ENCODE measurements around the gene KLK5. TPM values are rescaled to one million over a fixed set of nuclear protein-coding genes. Genes with fewer than 3 reads are reported as not detected.

The KLK5 gene
- total and polyA plus RNA-seq, 2 donors (not counting 1 experiment from before 2014, with no cell fraction given) = not detected

GRCh38 chr19:50998061-50998460 lies 45.2 kb upstream of the KLK5 start:
- intact Hi-C loops (cut with micrococcal nuclease) = no loop called here
- Histone ChIP-seq H3K4me1 (ENCODE audit: control insufficient read depth in 2 of 2, insufficient read depth in 2 of 2, low read length in 2 of 2) (no peaks in the 10 kb centered on the region), H3K4me2 (replicated peaks; ENCODE audit: low read depth, low read length, poor library complexity, severe bottlenecking) (no peak overlapping the region), H3K4me3 (ENCODE audit: control extremely low read depth in 1 of 5, extremely low read depth in 1 of 5, insufficient read depth in 1 of 5, low read depth in 2 of 5, low read length in 4 of 5) (no peak overlapping the region), H3K36me3 (replicated peaks in 1 of 2; ENCODE audit: control extremely low read depth in 1 of 2, control insufficient read depth in 1 of 2, extremely low read depth in 1 of 2, insufficient read depth in 2 of 2, low read length in 1 of 2) (no peaks in the 10 kb centered on the region), H3K27me3 (replicated peaks in 1 of 4; ENCODE audit: control extremely low read depth in 1 of 4, control insufficient read depth in 3 of 4, insufficient read depth in 4 of 4, low read length in 3 of 4) (peaks cover 0 to 26% (median 2%) of the 10 kb centered on the region in 4 experiments), H3K79me2 (ENCODE audit: control insufficient read depth, insufficient read depth, low read length) (no peaks in the 10 kb centered on the region), H2AFZ (ENCODE audit: insufficient read depth, low read depth, low read length, poor library complexity, severe bottlenecking) (no peak overlapping the region), H3K27ac (ENCODE audit: low read length in 2 of 2) (no peak overlapping the region), H3K9ac (ENCODE audit: low read length) (no peak overlapping the region), H3K9me3 (ENCODE audit: control extremely low read depth in 1 of 3, control insufficient read depth in 2 of 3, insufficient read depth in 1 of 3, low read length in 2 of 3) (peaks cover 0 to 26% (median 3%) of the 10 kb centered on the region in 3 donors), H4K20me1 (ENCODE audit: control insufficient read depth, insufficient read depth, low read length, poor library complexity, severe bottlenecking) (no peaks in the 10 kb centered on the region)
- POLR2A ChIA-PET = no interaction called here
- DNase-seq (no peak), ATAC-seq (ENCODE audit: low read depth) (no peak)
- WGBS (ENCODE audit: insufficient coverage) = 63% methylated on average over 1 of the region's 5 CpGs
- TF ChIP-seq CTCF (IDR thresholded peaks at IDR 0.05) (no peak), EZH2 (IDR thresholded peaks at IDR 0.05; ENCODE audit: borderline replicate concordance, insufficient read depth, low read depth, low read length, poor library complexity, severe bottlenecking) (no peak)
- Mint-ChIP-seq H3K9me3 (ENCODE audit: insufficient read depth) (no peaks in the 10 kb centered on the region), H3K4me3 (no peak overlapping the region), H3K4me1 (no peaks in the 10 kb centered on the region), H3K27ac (no peak overlapping the region), H3K27me3 (peaks cover 27% of the 10 kb centered on the region)
- CTCF ChIA-PET = no interaction called here

GRCh38 chr19:50994129-50994528 lies 41.3 kb upstream of the KLK5 start:
- Mint-ChIP-seq H3K4me1 (no peaks in the 10 kb centered on the region), H3K27ac (no peak overlapping the region), H3K4me3 (no peak overlapping the region), H3K9me3 (ENCODE audit: insufficient read depth) (no peaks in the 10 kb centered on the region), H3K27me3 (peaks cover 32% of the 10 kb centered on the region)
- ATAC-seq (ENCODE audit: low read depth) (no peak), DNase-seq (no peak)
- Histone ChIP-seq H4K20me1 (ENCODE audit: control insufficient read depth, insufficient read depth, low read length, poor library complexity, severe bottlenecking) (no peaks in the 10 kb centered on the region), H3K27me3 (replicated peaks in 1 of 4; ENCODE audit: control extremely low read depth in 1 of 4, control insufficient read depth in 3 of 4, insufficient read depth in 4 of 4, low read length in 3 of 4) (peaks cover 0 to 5% (median 1%) of the 10 kb centered on the region in 4 experiments), H2AFZ (ENCODE audit: insufficient read depth, low read depth, low read length, poor library complexity, severe bottlenecking) (no peak overlapping the region), H3K4me1 (ENCODE audit: control insufficient read depth in 2 of 2, insufficient read depth in 2 of 2, low read length in 2 of 2) (no peaks in the 10 kb centered on the region), H3K27ac (ENCODE audit: low read length in 2 of 2) (no peak overlapping the region), H3K9me3 (ENCODE audit: control extremely low read depth in 1 of 3, control insufficient read depth in 2 of 3, insufficient read depth in 1 of 3, low read length in 2 of 3) (peaks cover 0 to 5% (median 3%) of the 10 kb centered on the region in 3 donors), H3K36me3 (replicated peaks in 1 of 2; ENCODE audit: control extremely low read depth in 1 of 2, control insufficient read depth in 1 of 2, extremely low read depth in 1 of 2, insufficient read depth in 2 of 2, low read length in 1 of 2) (no peaks in the 10 kb centered on the region), H3K4me3 (ENCODE audit: control extremely low read depth in 1 of 5, extremely low read depth in 1 of 5, insufficient read depth in 1 of 5, low read depth in 2 of 5, low read length in 4 of 5) (no peak overlapping the region), H3K4me2 (replicated peaks; ENCODE audit: low read depth, low read length, poor library complexity, severe bottlenecking) (no peak overlapping the region), H3K9ac (ENCODE audit: low read length) (no peak overlapping the region), H3K79me2 (ENCODE audit: control insufficient read depth, insufficient read depth, low read length) (no peaks in the 10 kb centered on the region)
- intact Hi-C loops (cut with micrococcal nuclease) = no loop called here
- CTCF ChIA-PET = no interaction called here
- POLR2A ChIA-PET = no interaction called here
- TF ChIP-seq CTCF (IDR thresholded peaks at IDR 0.05) (no peak), EZH2 (IDR thresholded peaks at IDR 0.05; ENCODE audit: borderline replicate concordance, insufficient read depth, low read depth, low read length, poor library complexity, severe bottlenecking) (no peak)
- WGBS (ENCODE audit: insufficient coverage) = no CpG with 5 or more reads among the region's 2 CpGs
